ENCODE measurements around the gene DTWD2.
"Not testable (repeated sequence)": the region's sequence is repeated elsewhere in the genome, so short reads cannot be mapped to it uniquely, and the experiment has no call there.

DNA sequence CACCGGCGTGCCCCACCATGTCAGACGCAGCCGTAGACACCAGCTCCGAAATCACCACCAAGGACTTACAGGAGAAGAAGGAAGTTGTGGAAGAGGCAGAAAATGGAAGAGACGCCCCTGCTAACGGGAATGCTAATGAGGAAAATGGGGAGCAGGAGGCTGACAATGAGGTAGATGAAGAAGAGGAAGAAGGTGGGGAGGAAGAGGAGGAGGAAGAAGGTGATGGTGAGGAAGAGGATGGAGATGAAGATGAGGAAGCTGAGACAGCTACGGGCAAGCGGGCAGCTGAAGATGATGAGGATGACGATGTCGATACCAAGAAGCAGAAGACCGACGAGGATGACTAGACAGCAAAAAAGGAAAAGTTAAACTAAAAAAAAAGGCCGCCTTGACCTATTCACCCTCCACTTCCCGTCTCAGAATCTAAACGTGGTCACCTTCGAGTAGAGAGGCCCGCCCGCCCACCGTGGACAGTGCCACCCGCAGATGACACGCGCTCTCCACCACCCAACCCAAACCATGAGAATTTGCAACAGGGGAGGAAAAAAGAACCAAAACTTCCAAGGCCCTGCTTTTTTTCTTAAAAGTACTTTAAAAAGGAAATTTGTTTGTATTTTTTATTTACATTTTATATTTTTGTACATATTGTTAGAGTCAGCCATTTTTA lies 14.4 kb downstream of the DTWD2 start:
- not testable (repeated sequence) for TF ChIP-seq POLR2A, CTCF, POLR2AphosphoS5, EP300 (IDR thresholded peaks at IDR 0.05)

Measured in gastroesophageal sphincter (tissue), 3 donors.